Colonic mucosa (tissue), 4 donors: ENCODE results near the gene DNAJC27. TPM values are rescaled to one million over a fixed set of nuclear protein-coding genes. Genes with fewer than 3 reads are reported as not detected.

Source experiments
- DNase-seq: peaks from one replicate; pipeline ENCODE4 v3.0.0-alpha.2; 2020
- H3K27ac ChIP-seq: fragments of 200-600 bp; one replicate; pipeline ENCODE4 v1.8.0; 2021
- H3K27me3 ChIP-seq: fragments of 200-600 bp; one replicate; pipeline ENCODE4 v1.8.0; 2021
- H3K36me3 ChIP-seq: fragments of 200-600 bp; one replicate; pipeline ENCODE4 v1.8.0; 2021
- H3K4me1 ChIP-seq: fragments of 200-600 bp; one replicate; pipeline ENCODE4 v1.8.0; 2021; ENCODE audit warnings: mild to moderate bottlenecking
- H3K4me3 ChIP-seq: fragments of 200-600 bp; one replicate; pipeline ENCODE4 v1.8.0; 2021
- H3K9ac ChIP-seq, 2 donors: one replicate each; pipeline ENCODE4 v1.7.0; 2013; ENCODE audit warnings: control low read depth in 2 of 2, low read depth in 2 of 2, low read length in 2 of 2
- H3K9me3 ChIP-seq: fragments of 200-600 bp; one replicate; pipeline ENCODE4 v1.8.0; 2021
- CTCF ChIP-seq: fragments of 200-600 bp; IDR thresholded peaks from one replicate; pipeline ENCODE4 v1.8.0; 2022; ENCODE audit warnings: antibody characterized with exemption, mild to moderate bottlenecking
- intact Hi-C: fragments of 100-400 bp; cut with DNase I; formaldehyde crosslinking; loops from one replicate; pipeline ENCODE4 v1.14.1; 2022
- total RNA-seq, 2 donors: library from RNA; stranded (reverse); fragmentation: NEBNext Ultra II Directional in 1 of 2; extraction: Animal tissue kit (Norgen Biotek cat#: 25700) in 1 of 2; gene quantifications; one replicate each; pipeline ENCODE4 v1.2.1, GENCODE V29; 2021
- donor health status: healthy.
- donor health status: DM: no; HTN: no; CAD: no.
- donor health status: DM: no; HTN: no; CAD: no.

The DNAJC27 gene
- total RNA-seq, 2 donors from 2014 or later = 3.4 to 3.9 TPM

GRCh38 chr2:24957976-24958375, 13.8 kb downstream of the DNAJC27 start:
- intact Hi-C loops = no loop called here
- no peak overlapping the region for H3K4me3 ChIP-seq
- no peaks in the 10 kb centered on the region for H3K9me3 ChIP-seq
- no peaks in the 10 kb centered on the region for H3K4me1 ChIP-seq
- DNase-seq = no peak
- no peaks in the 10 kb centered on the region for H3K27me3 ChIP-seq
- no peaks in the 10 kb centered on the region for H3K36me3 ChIP-seq
- no peak for TF ChIP-seq CTCF
- no peak overlapping the region for H3K9ac ChIP-seq
- no peak overlapping the region for H3K27ac ChIP-seq

- Histone ChIP-seq H3K4me3 (no peak overlapping the region), H3K9ac (no peak overlapping the region), H3K9me3 (no peaks in the 10 kb centered on the region), H3K4me1 (no peaks in the 10 kb centered on the region), H3K27ac (no peak overlapping the region), H3K36me3 (no peaks in the 10 kb centered on the region), H3K27me3 (no peaks in the 10 kb centered on the region)
- no peak for TF ChIP-seq CTCF
- intact Hi-C loops = no loop called here
- no peak for DNase-seq
These were observed 14.5 kb downstream of the DNAJC27 start for GRCh38 chr2:24957221-24957620.

- Histone ChIP-seq H3K27me3 (no peaks in the 10 kb centered on the region), H3K4me3 (no peak overlapping the region), H3K9me3 (no peaks in the 10 kb centered on the region), H3K9ac (no peak overlapping the region), H3K27ac (no peak overlapping the region), H3K36me3 (no peaks in the 10 kb centered on the region), H3K4me1 (no peaks in the 10 kb centered on the region)
- intact Hi-C loops = no loop called here
- TF ChIP-seq CTCF = no peak
- DNase-seq = no peak
These were observed 15.8 kb downstream of the DNAJC27 start for GRCh38 chr2:24955921-24956320.

GRCh38 chr2:24955232-24955631, 16.5 kb downstream of the DNAJC27 start:
- Histone ChIP-seq H3K27ac (no peak overlapping the region), H3K4me1 (no peaks in the 10 kb centered on the region), H3K4me3 (no peak overlapping the region), H3K36me3 (no peaks in the 10 kb centered on the region), H3K27me3 (no peaks in the 10 kb centered on the region), H3K9ac (no peak overlapping the region), H3K9me3 (no peaks in the 10 kb centered on the region)
- intact Hi-C loops = no loop called here
- no peak for TF ChIP-seq CTCF
- no peak for DNase-seq

GRCh38 chr2:24950102-24950501, 21.7 kb downstream of the DNAJC27 start:
- Histone ChIP-seq H3K4me1 (no peaks in the 10 kb centered on the region), H3K4me3 (no peak overlapping the region), H3K9me3 (no peaks in the 10 kb centered on the region), H3K36me3 (no peaks in the 10 kb centered on the region), H3K27me3 (no peaks in the 10 kb centered on the region), H3K9ac (no peak overlapping the region), H3K27ac (no peak overlapping the region)
- TF ChIP-seq CTCF = no peak
- DNase-seq = no peak
- intact Hi-C loops = no loop called here

GRCh38 chr2:24948506-24948905, 23.2 kb downstream of the DNAJC27 start:
- Histone ChIP-seq H3K4me3 (no peak overlapping the region), H3K27me3 (no peaks in the 10 kb centered on the region), H3K9ac (no peak overlapping the region), H3K9me3 (no peaks in the 10 kb centered on the region), H3K36me3 (no peaks in the 10 kb centered on the region), H3K27ac (no peak overlapping the region), H3K4me1 (no peaks in the 10 kb centered on the region)
- no peak for TF ChIP-seq CTCF
- intact Hi-C loops = no loop called here
- DNase-seq = no peak
